Mesothelial cell of epicardium (in vitro differentiated cells): ENCODE results near the gene FRAS1. TPM values are rescaled to one million over a fixed set of nuclear protein-coding genes. Genes with fewer than 3 reads are reported as not detected.
"Not testable (repeated sequence)": the region's sequence is repeated elsewhere in the genome, so short reads cannot be mapped to it uniquely, and the experiment has no call there.

ENCODE experiments used
- DNase-seq, 2 experiments: peaks; one replicate each; pipeline ENCODE4 v3.0.0; 2021; ENCODE audit warnings: low spot score in 2 of 2; ENCODE audit not compliant: unreplicated experiment in 2 of 2
- H3K27ac Mint-ChIP-seq: 2 replicates; pipeline ENCODE4 v1.8.0; 2021; ENCODE audit warnings: mixed read lengths
- H3K27me3 Mint-ChIP-seq: 2 replicates; pipeline ENCODE4 v1.8.0; 2021; ENCODE audit warnings: low read depth, mixed read lengths
- H3K36me3 Mint-ChIP-seq: 2 replicates; pipeline ENCODE4 v1.8.0; 2021; ENCODE audit warnings: mixed read lengths
- H3K4me1 Mint-ChIP-seq: 2 replicates; pipeline ENCODE4 v1.8.0; 2021; ENCODE audit warnings: mixed read lengths
- H3K4me3 Mint-ChIP-seq: 2 replicates; pipeline ENCODE4 v1.8.0; 2021; ENCODE audit warnings: mild to moderate bottlenecking, moderate library complexity, mixed read lengths
- H3K9me3 Mint-ChIP-seq: 2 replicates; pipeline ENCODE4 v1.8.0; 2021; ENCODE audit warnings: mixed read lengths
- CTCF ChIP-seq: fragments of 200-600 bp; sonication (generic); IDR thresholded peaks from one replicate; pipeline ENCODE4 v1.5.0; 2021; ENCODE audit warnings: antibody characterized with exemption; ENCODE audit not compliant: unreplicated experiment
- total RNA-seq: library from RNA; stranded (reverse); gene quantifications from 3 replicates; pipeline ENCODE4 v1.2.1, GENCODE V29; 2021

The FRAS1 gene
- total RNA-seq, 1 donor from 2014 or later = 51.9 TPM

- Mint-ChIP-seq H3K9me3 (peaks cover 5% of the 10 kb centered on the region), H3K36me3 (peaks cover 5% of the 10 kb centered on the region), H3K4me1 (peaks cover 23% of the 10 kb centered on the region), H3K27ac (no peak overlapping the region), H3K27me3 (no peaks in the 10 kb centered on the region), H3K4me3 (no peak overlapping the region)
- no peak for DNase-seq
- no peak for TF ChIP-seq CTCF
Observed at GRCh38 chr4:78081541-78081940, 24.4 kb downstream of the FRAS1 start.

GRCh38 chr4:78083035-78083434 is 25.9 kb downstream of the FRAS1 start:
- no peak overlapping the region for H3K27ac Mint-ChIP-seq
- DNase-seq = no peak

GRCh38 chr4:78091534-78091933 is 34.4 kb downstream of the FRAS1 start:
- Mint-ChIP-seq H3K27ac (no peak overlapping the region), H3K4me3 (no peak overlapping the region), H3K9me3 (peaks cover 9% of the 10 kb centered on the region), H3K4me1 (no peaks in the 10 kb centered on the region), H3K36me3 (peaks cover 13% of the 10 kb centered on the region), H3K27me3 (no peaks in the 10 kb centered on the region)
- no peak for DNase-seq
- no peak for TF ChIP-seq CTCF

More at GRCh38 chr4:78083035-78083434, 25.9 kb downstream of the FRAS1 start:
- no peak for TF ChIP-seq CTCF
- Mint-ChIP-seq H3K27me3 (no peaks in the 10 kb centered on the region), H3K4me3 (no peak overlapping the region), H3K36me3 (peaks cover 5% of the 10 kb centered on the region), H3K9me3 (peaks cover 5% of the 10 kb centered on the region), H3K4me1 (peaks cover 23% of the 10 kb centered on the region)

- H3K4me3 Mint-ChIP-seq, DNase-seq, H3K4me1 Mint-ChIP-seq, H3K27me3 Mint-ChIP-seq, H3K27ac Mint-ChIP-seq: not testable (repeated sequence)
- H3K36me3 Mint-ChIP-seq = peaks cover 21% of the 10 kb centered on the region
- H3K9me3 Mint-ChIP-seq = peaks cover 16% of the 10 kb centered on the region
Observed at GRCh38 chr4:78092350-78092749, 35.2 kb downstream of the FRAS1 start.

GRCh38 chr4:78092850-78093249 is 35.7 kb downstream of the FRAS1 start:
- Mint-ChIP-seq H3K27ac (no peak overlapping the region), H3K36me3 (peaks cover 22% of the 10 kb centered on the region), H3K27me3 (no peaks in the 10 kb centered on the region), H3K4me3 (no peak overlapping the region), H3K9me3 (peaks cover 20% of the 10 kb centered on the region), H3K4me1 (no peaks in the 10 kb centered on the region)
- DNase-seq = no peak
- TF ChIP-seq CTCF = no peak

GRCh38 chr4:78095081-78095480 is 38.0 kb downstream of the FRAS1 start:
- no peak overlapping the region for H3K27ac Mint-ChIP-seq
- H3K4me1 Mint-ChIP-seq = peaks cover 1% of the 10 kb centered on the region
- peaks cover 22% of the 10 kb centered on the region for H3K36me3 Mint-ChIP-seq
- H3K9me3 Mint-ChIP-seq = peaks cover 20% of the 10 kb centered on the region
- H3K27me3 Mint-ChIP-seq = no peaks in the 10 kb centered on the region
- no peak overlapping the region for H3K4me3 Mint-ChIP-seq
- no peak for DNase-seq
- no peak for TF ChIP-seq CTCF
